Mesenteric fat pad (tissue), 1 donor: Measurements from ENCODE around the gene KCTD16. TPM values are rescaled to one million over a fixed set of nuclear protein-coding genes. Genes with fewer than 3 reads are reported as not detected.

Experiments used
- DNase-seq: peaks from one replicate; pipeline ENCODE4 v3.0.0-alpha.2; 2020; ENCODE audit warnings: low spot score
- long read RNA-seq: library from polyadenylated mRNA; unstranded; transcript quantifications from one replicate; pipeline ENCODE4 v2.0.0, GENCODE V29; 2020
- total RNA-seq: library from RNA; stranded (reverse); fragmentation: NEBNext Ultra II Directional; extraction: Animal tissue kit (Norgen Biotek cat#: 25700); gene quantifications from one replicate; pipeline ENCODE4 v1.2.1, GENCODE V29; 2021
- donor health status: DM: yes; HTN: yes; CAD: no.

The KCTD16 gene
- 0.32 TPM for total RNA-seq
- long read RNA-seq, partial matches to known transcripts = 0 of 1 reads
- long read RNA-seq, other reads (novel, unspliced or antisense) = 1 of 1 reads

GRCh38 chr5:144170276-144171024 is at the start of gene KCTD16, which contains the start of gene YIPF5:
TSS of gene KCTD16 (plus strand) at chr5:144170873.
TSS of gene YIPF5 (minus strand) at chr5:144170659. CDS start at chr5:144169955, 704 bp downstream.
- peak; percentile 95 for DNase-seq

- DNase-seq = no peak
Measured at GRCh38 chr5:144121577-144121976, 49.1 kb upstream of the KCTD16 start.

- DNase-seq = no peak
Measured at GRCh38 chr5:144122081-144122480, 48.6 kb upstream of the KCTD16 start.

- no peak for DNase-seq
Measured at GRCh38 chr5:144122641-144123040, 48.0 kb upstream of the KCTD16 start.

DNA sequence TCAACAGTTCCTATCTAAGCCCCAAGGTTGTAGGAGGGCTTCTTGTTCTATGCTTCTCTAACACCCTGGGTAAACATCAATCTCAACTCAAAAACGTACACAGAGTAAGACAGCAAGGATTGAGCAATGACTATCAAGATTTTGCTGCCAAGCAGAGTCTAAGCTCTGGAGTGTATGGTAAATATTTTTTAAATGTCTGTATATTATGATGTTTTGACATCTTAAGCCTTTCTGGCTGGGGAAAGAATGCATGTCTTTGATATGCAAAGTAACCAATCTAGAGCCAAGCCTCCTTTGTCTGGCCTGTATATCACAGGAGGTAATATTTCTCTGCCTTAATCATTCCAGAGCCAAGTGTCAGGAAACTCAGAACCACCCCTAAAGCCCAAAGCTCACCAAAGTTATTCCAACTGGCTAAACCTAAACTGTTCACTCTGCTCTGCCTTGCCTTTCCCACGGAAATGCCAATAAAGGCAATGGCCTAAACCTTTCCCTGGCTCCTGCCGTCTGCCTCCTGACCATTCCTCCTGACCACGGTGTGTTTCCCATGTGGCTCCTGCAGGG is 45.4 kb upstream of the KCTD16 start:
- no peak for DNase-seq

DNA sequence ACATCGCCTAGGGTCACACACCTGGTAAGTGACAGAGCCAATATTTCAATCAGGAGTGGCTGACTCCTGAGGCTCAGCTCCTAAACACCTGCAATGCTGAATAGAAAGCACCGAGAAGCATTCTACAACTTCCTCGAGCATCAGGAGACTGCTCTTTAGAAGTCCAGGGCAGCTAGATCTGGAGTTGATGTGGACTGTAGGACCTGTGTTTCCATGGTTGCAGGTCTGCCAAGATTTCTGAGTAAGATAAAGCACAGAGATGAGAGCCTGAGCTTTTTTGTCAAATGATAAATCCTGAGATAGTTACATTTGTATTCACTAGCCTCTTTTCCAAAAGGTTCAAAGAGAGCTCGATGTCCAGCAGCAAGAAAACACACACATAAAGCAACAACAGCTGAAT is 44.0 kb upstream of the KCTD16 start:
- DNase-seq = no peak

DNA sequence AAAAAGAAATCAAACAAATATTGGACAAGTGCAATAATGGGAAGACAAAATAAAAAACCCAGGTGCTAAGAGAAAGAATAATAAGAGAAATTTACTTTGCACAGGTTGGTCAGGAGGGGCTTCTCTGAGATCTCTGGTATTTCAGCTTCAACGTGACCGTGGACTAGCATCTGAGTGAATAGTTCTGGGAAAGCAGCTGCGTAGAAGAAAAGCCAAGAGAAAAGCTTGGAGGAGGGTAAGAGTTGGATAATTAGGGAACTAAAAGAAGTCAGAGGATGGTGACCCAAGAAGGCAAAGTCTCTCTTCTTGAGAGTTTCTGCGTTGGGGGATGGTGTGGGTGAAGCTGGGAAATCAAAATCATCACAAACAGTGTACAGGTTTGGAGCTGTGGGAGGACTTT is 41.8 kb upstream of the KCTD16 start:
- no peak for DNase-seq

DNA sequence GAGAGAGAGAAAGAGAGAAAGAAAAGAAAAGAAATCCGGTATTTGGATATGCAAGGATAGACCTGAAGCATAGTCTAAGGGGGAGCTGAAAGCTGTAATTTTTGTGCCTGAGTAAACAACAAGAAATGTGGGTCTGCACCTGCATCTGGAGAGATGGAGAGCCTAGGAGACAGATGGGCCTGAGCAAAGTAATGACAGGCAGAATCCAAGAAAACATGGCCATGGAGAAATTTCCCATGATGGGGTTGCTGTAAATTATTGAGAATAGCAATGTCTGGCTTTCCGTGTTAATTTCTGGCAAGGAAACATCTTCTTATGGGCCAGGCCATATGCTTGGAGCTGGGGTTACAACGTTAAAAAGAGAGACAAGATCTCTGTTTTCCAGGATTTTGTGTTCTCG is 40.4 kb upstream of the KCTD16 start:
- DNase-seq = no peak

DNA sequence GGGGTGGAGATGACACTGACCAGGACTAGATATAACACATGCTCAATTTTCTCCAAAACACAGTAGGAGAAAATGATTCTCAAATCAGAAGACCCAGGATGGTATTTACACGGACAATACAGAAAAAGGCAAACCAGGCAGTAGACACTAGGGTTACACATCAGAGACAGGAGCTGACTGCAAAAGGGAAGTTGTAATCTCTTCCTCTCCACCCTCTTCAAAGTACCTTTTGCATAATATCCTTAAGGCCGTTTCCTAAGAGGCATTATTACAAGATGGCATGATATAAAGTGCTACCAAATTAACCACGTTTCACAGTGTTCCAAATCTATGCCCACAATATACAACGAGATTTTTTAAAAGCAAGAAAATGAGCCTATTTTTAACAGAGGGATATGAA is 39.4 kb upstream of the KCTD16 start:
- no peak for DNase-seq

- DNase-seq = no peak
Measured at GRCh38 chr5:144133050-144133633, 37.5 kb upstream of the KCTD16 start.

- DNase-seq = no peak
Measured at GRCh38 chr5:144134194-144134826, 36.4 kb upstream of the KCTD16 start.

DNA sequence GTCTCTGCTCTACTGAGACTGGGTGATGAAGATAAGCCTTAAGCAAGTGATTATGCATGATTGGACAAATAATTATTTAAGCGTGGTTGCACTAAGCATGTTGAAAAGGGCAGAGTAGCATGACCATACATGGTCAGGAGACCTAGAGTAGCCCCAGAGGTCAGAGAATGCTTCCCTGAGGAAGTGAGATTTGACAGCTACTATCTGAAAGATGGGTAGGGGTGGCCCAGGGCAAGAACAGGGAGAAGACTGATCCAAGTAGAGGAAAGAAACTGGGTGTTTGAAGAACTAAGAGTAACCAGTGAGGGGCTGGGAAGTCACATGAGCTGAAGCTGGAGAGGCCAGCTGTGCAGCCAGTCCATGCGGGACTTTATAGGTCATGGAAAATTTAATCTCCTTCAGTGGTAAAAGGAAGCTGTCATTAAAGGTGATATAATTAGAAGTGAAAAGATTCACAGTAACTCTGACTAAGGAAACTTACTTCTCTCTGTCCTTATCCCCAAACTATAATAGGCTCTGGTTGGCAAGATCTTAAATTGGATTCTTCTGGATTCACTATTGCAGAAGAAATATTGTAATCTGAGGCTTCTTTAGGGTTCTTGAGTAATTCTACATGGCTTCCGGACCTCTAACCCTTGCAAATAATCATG is 35.4 kb upstream of the KCTD16 start:
- DNase-seq = no peak

- no peak for DNase-seq
Measured at GRCh38 chr5:144139586-144139985, 31.1 kb upstream of the KCTD16 start.

- no peak for DNase-seq
Measured at GRCh38 chr5:144141585-144141984, 29.1 kb upstream of the KCTD16 start.

- DNase-seq = no peak
Measured at GRCh38 chr5:144142139-144142823, 28.4 kb upstream of the KCTD16 start.

GRCh38 chr5:144142824-144143162 is 27.9 kb upstream of the KCTD16 start:
- DNase-seq = no peak

GRCh38 chr5:144143625-144144024 is 27.0 kb upstream of the KCTD16 start:
- no peak for DNase-seq

DNA sequence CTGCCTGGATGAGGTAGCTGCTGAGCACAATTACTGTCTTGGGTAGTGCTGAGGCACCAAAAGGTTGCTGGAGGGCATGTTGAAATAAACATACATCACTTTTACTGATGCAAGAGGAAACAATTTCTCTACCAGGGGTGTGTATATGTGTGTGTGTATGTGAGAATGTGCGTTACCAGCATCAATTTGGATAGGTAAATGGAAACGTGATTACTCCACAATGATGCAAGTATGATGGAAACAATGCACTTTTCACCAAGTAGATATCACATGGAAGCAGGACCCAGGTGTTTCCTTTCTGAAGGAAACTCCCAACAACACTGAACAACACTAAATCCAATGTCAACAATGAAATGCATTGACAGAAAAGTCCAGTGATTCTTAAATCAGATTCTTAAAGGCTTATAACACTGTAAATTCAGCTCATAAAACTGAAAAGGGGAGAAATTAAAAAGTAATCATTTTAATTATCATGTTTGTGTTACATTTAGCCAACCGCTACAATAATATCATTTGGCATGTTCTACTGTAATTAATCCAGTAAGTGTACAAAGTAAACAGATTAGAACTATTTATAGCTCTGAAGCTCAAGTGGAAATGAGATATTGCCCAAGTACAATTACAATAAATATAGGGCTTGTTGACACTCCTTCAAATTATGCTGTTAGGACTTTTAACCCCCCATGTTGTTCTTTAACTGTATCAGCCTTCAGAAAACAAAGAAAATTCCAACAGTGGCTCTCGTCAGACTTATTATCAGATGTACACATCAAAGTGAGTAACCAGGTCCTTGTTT is 25.5 kb upstream of the KCTD16 start:
- no peak for DNase-seq

DNA sequence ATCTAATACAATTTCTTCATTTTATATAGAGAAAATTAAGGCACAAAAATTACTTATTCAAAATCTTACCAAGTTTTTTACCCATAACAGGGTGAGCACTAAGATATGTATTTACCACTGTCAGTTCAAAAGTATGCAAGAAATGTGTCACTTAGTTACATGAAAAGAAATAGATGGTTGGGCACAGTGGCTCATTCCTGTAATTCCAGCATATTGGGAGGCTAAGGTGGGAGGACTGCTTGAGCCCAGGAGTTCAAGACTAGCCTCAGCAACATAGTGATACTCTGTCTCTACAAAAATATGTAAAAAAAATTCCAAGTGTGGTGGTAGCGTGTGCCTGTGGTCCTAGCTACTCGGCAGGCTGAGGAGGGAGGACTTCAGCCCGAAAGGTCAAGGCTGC is 19.6 kb upstream of the KCTD16 start:
- DNase-seq = no peak

DNA sequence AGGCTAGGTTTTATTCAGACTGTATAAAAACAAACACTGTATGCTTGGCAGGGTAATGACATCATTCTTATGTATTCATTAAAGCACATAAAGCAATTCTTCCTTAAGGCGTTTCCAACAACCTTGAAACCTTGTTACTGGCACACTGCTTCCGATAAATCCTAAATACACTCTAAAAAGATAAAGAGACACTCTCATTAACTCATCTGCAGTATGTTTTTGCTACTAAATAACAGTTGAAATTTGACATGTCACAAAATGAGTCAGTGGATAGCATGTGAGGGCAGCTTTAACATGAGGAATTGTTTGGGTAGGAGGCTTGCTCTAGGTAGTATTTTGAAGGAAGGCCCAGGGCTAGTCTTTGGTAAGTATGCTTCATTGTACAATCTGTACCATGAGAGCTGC is 13.9 kb upstream of the KCTD16 start:
- DNase-seq = no peak
